ENCODE data around the gene ZNF217. TPM values are rescaled to one million over a fixed set of nuclear protein-coding genes. Genes with fewer than 3 reads are reported as not detected.
"Not testable (repeated sequence)": the region's sequence is repeated elsewhere in the genome, so short reads cannot be mapped to it uniquely, and the experiment has no call there.

The ZNF217 gene
- total RNA-seq, 1 donor from 2014 or later = 83.5 TPM

- intact Hi-C loops (cut with micrococcal nuclease) = not testable (repeated sequence)
Observed at GRCh38 chr20:53536382-53536781, 57.3 kb downstream of the ZNF217 start.

- intact Hi-C loops (cut with micrococcal nuclease) = no loop called here
Observed at GRCh38 chr20:53535878-53536277, 57.8 kb downstream of the ZNF217 start.

GRCh38 chr20:53534037-53534436 is 59.6 kb downstream of the ZNF217 start:
- intact Hi-C loops (cut with micrococcal nuclease) = no loop called here

- intact Hi-C loops (cut with micrococcal nuclease) = no loop called here
Observed at GRCh38 chr20:53533500-53533899, 60.1 kb downstream of the ZNF217 start.

GRCh38 chr20:53532654-53533312 is 60.9 kb downstream of the ZNF217 start:
- intact Hi-C loops (cut with micrococcal nuclease) = not testable (repeated sequence)

GRCh38 chr20:53530440-53530839 is 63.2 kb downstream of the ZNF217 start:
- intact Hi-C loops (cut with micrococcal nuclease) = no loop called here

- intact Hi-C loops (cut with micrococcal nuclease) = no loop called here
Observed at GRCh38 chr20:53529658-53530057, 64.0 kb downstream of the ZNF217 start.

- intact Hi-C loops (cut with micrococcal nuclease) = no loop called here
Observed at GRCh38 chr20:53527196-53527595, 66.4 kb downstream of the ZNF217 start.

GRCh38 chr20:53524589-53525312 is 68.9 kb downstream of the ZNF217 start:
- intact Hi-C loops (cut with micrococcal nuclease) = no loop called here

- intact Hi-C loops (cut with micrococcal nuclease) = not testable (repeated sequence)
Observed at GRCh38 chr20:53523615-53524014, 70.0 kb downstream of the ZNF217 start.

- intact Hi-C loops (cut with micrococcal nuclease) = no loop called here
Observed at GRCh38 chr20:53522696-53523095, 70.9 kb downstream of the ZNF217 start.

- intact Hi-C loops (cut with micrococcal nuclease) = no loop called here
Observed at GRCh38 chr20:53522026-53522425, 71.6 kb downstream of the ZNF217 start.

- intact Hi-C loops (cut with micrococcal nuclease) = not testable (repeated sequence)
Observed at GRCh38 chr20:53521421-53521820, 72.2 kb downstream of the ZNF217 start.

- intact Hi-C loops (cut with micrococcal nuclease) = no loop called here
Observed at GRCh38 chr20:53517146-53517545, 76.5 kb downstream of the ZNF217 start.

Measured in T-helper 2 cell treated with Interferon-gamma antibody and Interleukin-4, amounts not matched to agents 100 ng/mL and 5 ng/mL, for 36 hours (primary cell).